Cortex of kidney (tissue), 1 donor: ENCODE measurements around the gene BEGAIN.

Experiments
- DNase-seq: peaks from one replicate; lab custom pipeline; 2025; lab: John Stamatoyannopoulos, UW

BEGAIN gene

DNA sequence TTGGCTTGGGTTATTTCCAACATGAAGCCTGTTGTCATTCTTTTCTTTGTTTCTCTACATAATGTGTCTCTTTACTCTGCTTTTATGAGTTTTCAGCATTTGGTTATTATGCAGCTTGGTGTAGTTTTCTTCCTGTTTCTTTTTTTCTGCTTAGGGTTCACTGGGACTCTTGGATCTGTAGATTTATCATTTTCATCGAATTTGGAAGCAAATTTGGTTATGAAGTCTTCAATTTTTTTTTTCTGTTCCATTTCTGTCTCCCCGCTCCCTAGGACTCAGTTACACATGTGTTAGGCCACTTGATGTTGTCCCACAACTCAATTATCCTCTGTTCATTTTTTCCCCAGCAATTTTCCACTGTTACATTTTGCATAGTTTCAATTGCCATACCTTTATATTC lies 13.8 kb upstream of the BEGAIN start:
- DNase-seq = no peak

DNA sequence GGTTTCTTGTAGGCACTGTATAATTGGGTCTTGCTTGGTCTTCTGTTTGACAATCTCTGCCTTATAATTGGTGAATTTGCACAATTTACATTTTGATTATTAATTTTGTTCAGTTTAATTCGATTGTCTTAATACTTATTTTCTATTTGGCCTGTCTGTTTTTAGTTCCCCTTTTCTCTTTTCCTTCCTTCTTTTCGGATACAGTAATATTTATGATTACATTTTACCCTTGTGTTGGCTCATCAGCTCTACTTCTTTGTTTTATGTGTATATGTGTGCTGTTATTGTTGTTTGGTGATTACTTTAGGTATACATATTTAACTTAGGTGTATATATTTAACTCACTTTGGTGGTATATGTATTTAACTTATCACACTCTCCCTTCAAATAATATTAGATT lies 12.8 kb upstream of the BEGAIN start:
- DNase-seq = no peak

DNA sequence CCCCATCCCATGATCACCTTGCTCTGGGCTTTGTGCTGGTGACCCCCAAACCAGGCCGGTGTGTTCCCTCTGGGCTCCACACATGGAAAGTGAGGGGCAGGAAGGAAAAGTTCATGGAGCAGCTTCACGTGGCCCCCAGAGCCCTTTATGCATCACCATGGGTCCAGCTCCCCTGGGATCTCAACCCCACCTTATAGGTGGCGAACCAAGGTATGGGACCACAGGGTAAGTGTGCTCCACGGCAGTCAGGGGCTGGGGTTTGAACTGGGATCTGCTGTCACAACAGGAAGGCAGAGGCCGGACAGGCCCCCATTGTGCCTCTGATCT lies 7.4 kb upstream of the BEGAIN start:
- DNase-seq = no peak

GRCh38 chr14:100593751-100594624 lies 6.8 kb upstream of the BEGAIN start:
- DNase-seq = no peak

DNA sequence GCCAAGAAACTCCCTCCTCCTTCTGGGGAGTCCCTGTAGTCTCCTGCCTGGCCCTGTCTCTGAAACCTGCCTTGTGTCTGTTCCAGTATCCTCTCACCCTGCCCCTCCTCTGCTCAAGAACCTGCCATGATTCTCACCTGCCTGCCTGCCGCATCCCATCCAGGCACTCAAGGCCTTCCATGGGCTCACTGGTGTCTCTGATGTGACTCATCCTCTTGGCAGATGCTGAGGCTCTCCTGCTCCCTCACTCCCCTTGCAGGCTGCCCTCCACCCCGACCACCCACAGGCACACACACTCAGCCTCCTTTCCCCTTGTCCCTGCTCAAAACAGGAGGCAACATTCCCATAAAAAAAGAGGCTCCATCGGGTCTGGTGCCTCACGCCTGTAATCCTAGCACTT lies 5.8 kb upstream of the BEGAIN start:
- no peak for DNase-seq

GRCh38 chr14:100592461-100592891 lies 5.3 kb upstream of the BEGAIN start:
- no peak for DNase-seq

- no peak for DNase-seq
These were observed 4.5 kb upstream of the BEGAIN start for GRCh38 chr14:100591453-100592371.

GRCh38 chr14:100590726-100591452 lies 3.7 kb upstream of the BEGAIN start:
- DNase-seq = no peak

GRCh38 chr14:100589760-100590469 lies 2.7 kb upstream of the BEGAIN start:
- no peak for DNase-seq

GRCh38 chr14:100589071-100589759 lies 2.0 kb upstream of the BEGAIN start:
- DNase-seq = no peak

DNA sequence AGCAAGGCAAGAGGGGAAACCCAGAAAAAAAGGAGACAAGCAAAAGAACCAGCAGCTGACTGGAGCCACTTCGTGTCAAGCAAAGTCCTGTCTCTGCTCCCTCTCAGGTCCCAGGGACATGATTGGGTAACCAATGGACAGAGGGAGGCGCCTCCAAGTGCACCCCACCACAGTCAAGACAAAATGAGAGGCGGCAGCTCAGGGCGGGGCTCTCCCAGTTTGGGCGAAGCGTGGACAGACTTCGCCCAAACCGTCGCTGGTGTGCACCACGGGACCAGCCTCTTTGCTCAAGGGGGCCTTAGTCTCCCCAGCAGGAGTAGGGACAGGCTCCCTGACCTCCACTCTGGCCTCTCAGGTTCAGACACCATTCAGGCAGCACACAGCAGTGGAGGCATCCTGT lies 1.5 kb upstream of the BEGAIN start:
- DNase-seq = no peak

DNA sequence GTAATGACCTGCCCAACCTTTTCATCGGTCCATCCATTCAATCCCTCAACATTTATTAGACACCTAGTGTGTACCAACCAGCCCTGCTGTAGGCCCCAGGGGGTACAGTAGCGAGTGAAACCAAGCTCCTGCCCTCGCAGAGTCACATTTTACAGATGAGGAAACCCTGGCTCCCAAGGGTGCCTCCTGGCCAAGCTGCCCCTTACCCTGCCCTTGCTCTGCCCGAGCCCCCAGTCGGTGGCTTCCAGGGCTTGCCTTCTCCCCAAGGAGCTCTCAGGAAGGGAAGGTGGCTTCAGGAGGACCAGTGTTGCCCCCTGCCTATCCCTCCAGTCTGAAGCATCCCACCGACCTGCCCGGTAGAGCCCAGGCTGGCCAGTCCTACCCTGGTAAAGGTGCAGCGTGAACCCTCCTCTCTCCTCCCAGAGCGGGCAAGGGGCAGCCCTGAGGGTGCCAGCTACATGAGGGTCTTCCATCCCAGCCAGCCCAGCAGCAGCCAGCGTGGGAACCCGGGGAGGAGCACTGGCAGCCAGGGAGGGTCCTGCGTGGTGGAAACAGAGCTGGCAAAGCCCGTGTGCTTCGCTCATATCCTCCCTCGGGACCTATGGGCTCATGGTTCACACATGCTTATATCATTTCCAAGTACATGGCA lies 670 bp upstream of the BEGAIN start:
- no peak for DNase-seq

DNA sequence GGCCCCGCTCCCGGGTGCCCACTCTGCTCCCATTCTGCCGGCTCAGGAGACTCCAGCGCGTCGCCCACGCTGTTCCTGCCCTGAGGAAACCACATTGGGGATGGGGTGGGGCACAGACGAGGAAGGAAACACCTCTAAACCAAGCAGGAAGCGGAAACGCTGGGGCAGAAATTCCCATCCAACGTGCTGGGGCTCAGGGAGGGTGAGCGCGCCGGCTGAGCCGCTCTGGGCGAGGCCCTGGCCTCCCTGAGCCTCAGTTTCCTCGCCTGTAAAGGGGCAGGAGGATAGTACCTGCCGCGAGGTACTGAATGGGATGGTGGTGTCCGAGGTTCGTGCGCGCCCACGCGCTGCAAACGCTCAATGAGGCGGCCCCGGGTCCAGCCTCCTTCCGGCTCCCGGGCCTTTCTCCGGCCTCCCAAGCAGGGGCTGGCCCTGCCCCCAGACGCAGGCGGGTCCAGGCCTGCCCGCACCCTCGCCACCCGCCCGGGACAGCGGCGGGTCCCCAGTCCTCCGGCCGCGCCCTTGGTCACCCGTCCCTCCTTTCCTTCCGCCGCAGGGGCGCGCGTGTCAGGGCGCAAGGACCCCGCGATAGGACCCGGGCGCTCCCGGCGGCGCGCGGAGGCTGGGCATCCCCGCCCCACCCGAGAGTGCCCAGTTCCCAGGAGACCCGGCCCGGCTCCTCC lies 673 bp downstream of the BEGAIN start:
- no peak for DNase-seq

GRCh38 chr14:100586153-100586402 lies 1.1 kb downstream of the BEGAIN start:
- DNase-seq = no peak

DNA sequence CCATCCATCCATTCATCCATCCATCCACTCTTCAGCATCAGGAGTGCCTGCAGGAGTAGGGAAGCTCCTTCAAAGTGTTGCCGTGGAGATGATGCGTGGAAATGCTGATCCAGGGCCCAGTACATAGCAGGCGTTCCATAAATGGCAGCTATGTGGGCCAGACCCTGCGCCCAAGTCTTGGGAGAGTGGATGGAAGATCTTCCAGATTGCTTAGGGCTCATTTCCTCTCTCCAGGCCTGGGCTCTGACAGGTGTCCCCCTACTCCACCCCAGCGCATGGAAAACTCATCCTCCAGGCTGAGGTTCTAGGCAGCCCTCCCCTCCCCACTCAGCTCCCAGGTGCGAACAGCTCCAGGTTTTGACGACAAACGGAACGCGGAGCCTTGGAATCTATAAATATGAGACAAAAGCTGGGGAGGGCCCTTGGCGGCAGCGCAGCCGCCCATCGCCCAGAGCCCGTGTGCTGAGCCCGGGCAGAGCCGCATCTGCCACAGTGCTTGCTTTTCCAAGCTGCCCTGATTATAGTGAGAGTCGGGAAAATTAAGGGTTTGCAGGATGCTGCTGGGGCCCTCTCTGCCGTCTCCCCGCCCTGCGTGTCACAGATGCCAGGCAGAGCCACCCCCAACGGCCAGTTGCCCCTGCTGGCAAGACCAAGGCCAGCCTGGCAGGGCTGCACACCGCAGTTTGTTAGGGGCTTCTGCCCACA lies 1.6 kb downstream of the BEGAIN start:
- DNase-seq = no peak

DNA sequence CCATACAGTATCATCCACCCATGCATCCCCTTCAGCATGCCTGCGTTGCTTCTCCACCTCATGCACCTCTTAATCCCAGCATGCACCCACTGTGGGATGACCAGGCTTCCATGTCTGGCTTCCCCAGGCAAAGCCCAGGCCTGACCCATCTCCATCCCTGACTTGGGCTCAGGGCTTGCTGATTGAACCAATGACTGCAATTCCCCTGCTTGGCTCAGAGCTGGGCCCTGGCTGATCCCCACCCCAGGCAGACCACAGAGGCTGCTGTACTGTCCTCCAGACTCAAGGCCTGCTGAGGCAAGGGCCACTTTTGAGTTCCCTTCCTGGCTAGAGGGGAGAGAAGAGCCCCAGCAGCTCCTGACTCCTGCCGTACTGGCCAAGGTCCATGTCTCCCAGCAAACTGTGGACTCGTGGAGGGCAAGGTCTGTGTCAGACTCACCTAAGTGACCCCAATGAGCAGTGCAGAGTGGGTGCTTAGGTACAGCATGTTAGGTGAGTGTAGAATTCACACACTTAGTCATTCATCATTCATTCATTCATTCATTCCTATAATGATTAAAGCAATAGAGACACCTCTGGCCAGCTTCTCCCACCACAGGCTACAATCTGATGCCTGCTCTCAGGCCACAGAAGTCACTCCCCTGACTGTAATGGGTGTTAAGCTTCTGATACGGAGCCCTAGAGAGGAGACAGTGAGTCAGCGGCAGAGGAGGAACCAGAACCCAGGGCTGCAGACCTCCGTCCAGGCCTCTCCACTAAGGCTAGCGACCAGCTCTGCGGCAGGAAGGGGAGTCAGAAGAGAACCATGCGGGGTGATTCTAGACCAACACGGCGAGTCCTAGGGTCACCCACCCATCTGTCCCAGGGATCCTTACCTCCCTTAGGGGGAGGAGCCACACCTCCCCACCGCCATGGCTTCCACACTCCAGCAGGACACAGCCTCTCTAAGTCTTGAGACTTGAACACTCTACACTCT lies 2.9 kb downstream of the BEGAIN start:
- no peak for DNase-seq

- DNase-seq = no peak
These were observed 4.0 kb downstream of the BEGAIN start for GRCh38 chr14:100583245-100583644.

DNA sequence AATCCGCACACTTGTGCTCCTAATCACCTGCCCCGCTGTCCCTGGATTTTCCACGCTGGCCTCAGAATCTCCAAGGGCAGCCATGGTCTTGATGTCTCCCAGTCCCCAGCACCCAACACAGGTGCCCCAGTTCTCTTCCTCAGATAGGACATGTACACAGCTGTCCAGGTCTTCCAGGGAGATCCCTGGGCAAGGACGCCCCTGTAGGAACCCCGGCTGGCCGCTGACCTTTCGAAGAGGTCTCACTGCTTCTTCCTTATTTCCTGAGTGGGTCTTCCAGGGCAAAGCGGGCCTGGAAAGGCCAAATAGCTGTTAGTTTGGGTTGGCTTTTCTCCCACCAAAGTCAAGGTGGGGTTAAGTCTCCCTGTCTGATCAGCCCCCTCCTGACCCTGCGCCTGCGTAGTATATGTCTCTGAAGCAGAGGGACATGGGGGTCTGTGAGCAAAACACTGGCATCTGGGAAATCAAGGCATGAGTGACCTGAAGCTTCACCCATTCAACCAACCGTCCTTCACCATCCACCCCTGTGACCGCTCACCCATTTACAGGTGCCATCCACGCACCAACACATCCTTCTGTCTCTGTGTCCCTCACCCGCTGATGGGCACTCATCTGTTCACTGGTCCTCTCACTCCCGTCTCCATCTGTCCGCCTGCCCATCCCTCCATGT lies 4.6 kb downstream of the BEGAIN start:
- DNase-seq = no peak
